K562 (cell line): Measurements from ENCODE around the gene CAMK1D. TPM values are rescaled to one million over a fixed set of nuclear protein-coding genes. Genes with fewer than 3 reads are reported as not detected.

Experiments
- ATAC-seq: fragments of 200-7000 bp; cut with Tn5 transposase; 3 replicates; pipeline ENCODE4 v1.9.1; 2020; ENCODE audit warnings: moderate library complexity
- BruUV-seq: library from RNA; stranded (reverse); fragments of 400-500 nt; replicated peaks from 2 replicates; lab custom pipeline; 2021; lab: Mats Ljungman, UMichigan
- CTCF ChIA-PET: fragments of 300-600 bp; formaldehyde crosslinking; extraction: SDS; loops from one replicate; lab custom pipeline; 2021; ENCODE audit warnings: low intra/inter-chr PET ratio; lab: Yijun Ruan, JAX
- POLR2A ChIA-PET: fragments of 300-600, 350-650 bp; sonication (Branson Sonifier 250); formaldehyde crosslinking; extraction: SDS; loops from one replicate; lab custom pipeline; 2021; ENCODE audit warnings: antibody characterized with exemption, inconsistent platforms; lab: Yijun Ruan, JAX
- DNase-seq, 4 experiments: peaks; one replicate each; pipeline versions ENCODE4 v3.0.0 to v3.0.0-alpha.2; 2011 to 2018; ENCODE audit warnings: low spot score in 3 of 4, mixed read lengths in 3 of 4; ENCODE audit errors: extremely low read depth in 1 of 4
- FAIRE-seq: peaks from 2 replicates; lab custom pipeline; 2011; peaks lifted over from hg19 to GRCh38; lab: Jason Lieb, UNC
- H2AFZ ChIP-seq: 2 replicates; pipeline ENCODE4 v1.6.0; 2011; ENCODE audit warnings: low read depth, low read length, control low read depth, inconsistent platforms
- H3K27ac ChIP-seq: fragments of 200-600 bp; 3 replicates; pipeline ENCODE4 v1.8.0; 2011; ENCODE audit warnings: low read depth, mild to moderate bottlenecking, control low read depth, inconsistent platforms, low read length, moderate library complexity, mixed read lengths; ENCODE audit errors: extremely low read depth
- H3K27me3 ChIP-seq, 2 experiments: fragments of 300-600 bp in 1 of 2; 2 replicates in 1 of 2; 3 replicates in 1 of 2; pipeline versions ENCODE4 v1.6.0 to v1.8.0; 2011; ENCODE audit warnings: inconsistent platforms in 2 of 2, low read length in 2 of 2, mild to moderate bottlenecking in 1 of 2, mixed read lengths in 1 of 2, moderate library complexity in 1 of 2; ENCODE audit not compliant: control insufficient read depth in 2 of 2, insufficient read depth in 2 of 2
- H3K36me3 ChIP-seq: fragments of 300-600 bp; 3 replicates; pipeline ENCODE4 v1.8.0; 2011; ENCODE audit warnings: mild to moderate bottlenecking, low read length, inconsistent platforms; ENCODE audit not compliant: control insufficient read depth, insufficient read depth
- H3K4me1 ChIP-seq, 2 experiments: fragments of 200-600 bp in 1 of 2; replicated peaks in 1 of 2; 2 replicates in 1 of 2; 3 replicates in 1 of 2; pipeline versions ENCODE4 v1.5.1 to v1.8.0; 2011; ENCODE audit warnings: inconsistent platforms in 2 of 2, low read length in 2 of 2, mild to moderate bottlenecking in 1 of 2, mixed read lengths in 1 of 2, moderate library complexity in 1 of 2; ENCODE audit not compliant: control insufficient read depth in 2 of 2, insufficient read depth in 2 of 2
- H3K4me2 ChIP-seq: 2 replicates; pipeline ENCODE4 v1.6.1; 2011; ENCODE audit warnings: low read length, control low read depth, inconsistent platforms, mixed read lengths; ENCODE audit not compliant: insufficient read depth
- H3K4me3 ChIP-seq: fragments of 200-600 bp; sonication (generic), shearing (Covaris generic); 2 replicates; pipeline ENCODE4 v1.5.1; 2016; ENCODE audit warnings: control low read depth, inconsistent platforms
- H3K79me2 ChIP-seq: fragments of 200-600 bp; 3 replicates; pipeline ENCODE4 v1.8.0; 2011; ENCODE audit warnings: low read length, inconsistent platforms; ENCODE audit not compliant: control insufficient read depth, insufficient read depth
- H3K9ac ChIP-seq, 2 experiments: 2 replicates each; pipeline versions ENCODE4 v1.6.0 to v1.6.1; 2011; ENCODE audit warnings: low read depth in 2 of 2, low read length in 2 of 2, control low read depth in 1 of 2, inconsistent platforms in 1 of 2, mild to moderate bottlenecking in 1 of 2, mixed read lengths in 1 of 2; ENCODE audit not compliant: insufficient read depth in 1 of 2
- H3K9me1 ChIP-seq: one replicate; pipeline ENCODE4 v1.6.0; 2011; ENCODE audit warnings: inconsistent platforms, mild to moderate bottlenecking, low read length, moderate library complexity; ENCODE audit not compliant: control insufficient read depth, insufficient read depth
- H3K9me3 ChIP-seq: replicated peaks from 2 replicates; pipeline ENCODE4 v1.5.1; 2011; ENCODE audit warnings: low read depth, low read length, inconsistent platforms; ENCODE audit not compliant: control insufficient read depth, insufficient read depth
- H4K20me1 ChIP-seq: replicated peaks from 2 replicates; pipeline ENCODE4 v1.6.1; 2011; ENCODE audit warnings: low read length, inconsistent platforms, mixed read lengths; ENCODE audit not compliant: control insufficient read depth, insufficient read depth
- HBP1 ChIP-seq: fragments of 450-650 bp; formaldehyde crosslinking; IDR thresholded peaks from 2 replicates; pipeline ENCODE4 v1.4.0; 2022; ENCODE audit warnings: missing genetic modification characterization
- IRF9 ChIP-seq: fragments of 450-650 bp; IDR thresholded peaks from 2 replicates; pipeline ENCODE4 v1.6.1; 2016; ENCODE audit warnings: missing biosample characterization, missing genetic modification characterization
- PHF21A ChIP-seq: fragments of 450-650 bp; IDR thresholded peaks from 2 replicates; pipeline ENCODE4 v1.6.1; 2017; ENCODE audit warnings: low read depth, borderline replicate concordance
- POLR2AphosphoS2 ChIP-seq: IDR thresholded peaks from 2 replicates; pipeline ENCODE4 v1.6.1; 2012; ENCODE audit warnings: low read length, improper control_type of control experiment
- RBM15 ChIP-seq: fragments of 200-400 bp; formaldehyde crosslinking; IDR thresholded peaks from 2 replicates; pipeline ENCODE4 v1.6.1; 2018; ENCODE audit warnings: mild to moderate bottlenecking, low read length, moderate library complexity; ENCODE audit not compliant: insufficient read depth
- RNF219 ChIP-seq: fragments of 250-450 bp; sonication (Bioruptor Pico); IDR thresholded peaks from 2 replicates; pipeline ENCODE4 v1.5.0; 2022; ENCODE audit warnings: mild to moderate bottlenecking
- RREB1 ChIP-seq: fragments of 250-450 bp; sonication (Bioruptor Pico); IDR thresholded peaks from 2 replicates; pipeline ENCODE4 v1.4.0; 2020
- SRF ChIP-seq, 2 experiments: fragments of 250-450, 450-650 bp in 1 of 2; sonication (Bioruptor Pico) in 1 of 2; sonication (generic) in 1 of 2; formaldehyde crosslinking; IDR thresholded peaks; 2 replicates each; pipeline versions ENCODE4 v1.5.0 to v1.5.1; 2020 to 2022; ENCODE audit warnings: mild to moderate bottlenecking in 1 of 2, missing genetic modification reagents in 1 of 2
- SRSF9 ChIP-seq: fragments of 200-400 bp; formaldehyde crosslinking; IDR thresholded peaks from 2 replicates; pipeline ENCODE4 v1.6.1; 2017; ENCODE audit warnings: low read depth, low read length, borderline replicate concordance
- TBL1XR1 ChIP-seq, 2 experiments: IDR thresholded peaks; 2 replicates each; pipeline ENCODE4 v1.6.1; 2012; ENCODE audit warnings: improper control_type of control experiment in 2 of 2, low read length in 2 of 2, mild to moderate bottlenecking in 1 of 2
- ZNF184 ChIP-seq: sonication (generic); formaldehyde crosslinking; IDR thresholded peaks from 2 replicates; pipeline ENCODE4 v1.5.0; 2020; ENCODE audit warnings: missing genetic modification reagents
- ZNF583 ChIP-seq: fragments of 250-450 bp; sonication (Bioruptor Pico); IDR thresholded peaks from 2 replicates; pipeline ENCODE4 v1.4.0; 2020
- WGBS: fragments of 100-300 bp; shearing (Covaris generic); methylation state at CpG from one replicate; pipeline ENCODE4 v1.1.6; 2016; ENCODE audit warnings: low coverage, mixed read lengths; ENCODE audit not compliant: insufficient coverage; ENCODE audit errors: missing lambda C conversion rate; 5-methylcytosine and 5-hydroxymethylcytosine counted together
- in situ Hi-C: fragments of 300-500 bp; cut with MboI; formaldehyde crosslinking; loops from 4 replicates; pipeline ENCODE4 v1.15.0; 2018; ENCODE audit warnings: inconsistent platforms, mixed read lengths
- intact Hi-C: fragments of 100-400 bp; cut with micrococcal nuclease; formaldehyde crosslinking; loops from 2 replicates; pipeline ENCODE4 v1.14.2; 2022
- polyA plus RNA-seq, 8 experiments: library from polyadenylated mRNA; depleted of rRNA in 4 of 8; stranded (reverse) in 5 of 8; unstranded in 3 of 8; fragments of >200 nt; fragmentation: Nextera tagmentation in 2 of 8; fragmentation: Illumina TruSeq in 1 of 8; extraction: Ambion mirVana in 2 of 8; extraction: Trizol in 1 of 8; gene quantifications; 2 replicates each; pipeline versions ENCODE4 v1.2.1 to v1.2.3, GENCODE V29; 2011 to 2014; ENCODE audit warnings: inconsistent platforms in 1 of 8, missing spikeins in 1 of 8
- total RNA-seq, 7 experiments: library from RNA; depleted of rRNA in 6 of 7; stranded (reverse); fragments of >200 nt in 6 of 7; fragmentation: Illumina TruSeq in 2 of 7; extraction: Trizol in 2 of 7; gene quantifications; 2 replicates each; pipeline versions ENCODE4 v1.2.1 to v1.2.3, GENCODE V29; 2011 to 2021; ENCODE audit warnings: low replicate concordance in 1 of 7

CAMK1D gene
- total and polyA plus RNA-seq, 9 of the 15 experiments (the other 6 are each of a cell fraction or from before 2014, with no cell fraction given) = 0.12 to 0.24 (median 0.20) TPM; not detected in 5

- CTCF ChIA-PET = no interaction called here
- DNase-seq = no peak
- WGBS = 2% methylated on average over 12 of the region's 12 CpGs
- Histone ChIP-seq H3K9ac (no peak overlapping the region), H3K9me3 (no peaks in the 10 kb centered on the region), H3K27me3 (peaks cover 11 to 25% of the 10 kb centered on the region in 2 experiments), H2AFZ (no peak overlapping the region), H3K36me3 (no peaks in the 10 kb centered on the region), H3K4me1 (no peaks in the 10 kb centered on the region), H4K20me1 (no peaks in the 10 kb centered on the region), H3K4me2 (no peak overlapping the region), H3K79me2 (no peaks in the 10 kb centered on the region), H3K27ac (no peak overlapping the region), H3K4me3 (no peak overlapping the region), H3K9me1 (no peaks in the 10 kb centered on the region)
- intact Hi-C loops = no loop called here
- no peak for ATAC-seq
- BruUV-seq = no TSS peak
- no peak for FAIRE-seq
- POLR2A ChIA-PET = no interaction called here
- TF ChIP-seq PHF21A = no peak
- no peak for TF ChIP-seq SRF (CRISPR knock-in tag; IDR thresholded peaks at IDR 0.05)
- no peak for TF ChIP-seq RREB1 (CRISPR knock-in tag)
- TF ChIP-seq ZNF583 (CRISPR knock-in tag) = no peak
- TF ChIP-seq RNF219 = no peak
- no peak for TF ChIP-seq TBL1XR1 (IDR thresholded peaks at IDR 0.05; ENCODE audit: low read length in 2 of 2)
- no peak for TF ChIP-seq POLR2AphosphoS2
- no peak for TF ChIP-seq HBP1 (CRISPR knock-in tag)
- TF ChIP-seq SRSF9 = no peak
- no peak for TF ChIP-seq ZNF184
- TF ChIP-seq IRF9 (tag) = no peak
- no peak for TF ChIP-seq RBM15
- in situ Hi-C loops = no loop called here
These were observed 32.3 kb downstream of the CAMK1D start for GRCh38 chr10:12381536-12382156.
